ENCODE measurements around the gene HECTD4. TPM values are rescaled to one million over a fixed set of nuclear protein-coding genes. Genes with fewer than 3 reads are reported as not detected.

HECTD4 gene
- total and polyA plus RNA-seq, 9 of the 15 experiments (the other 6 are each of a cell fraction or from before 2014, with no cell fraction given), result 3.5 to 33.3 (median 13.5) TPM

GRCh38 chr12:112296183-112296582, 86.0 kb downstream of the HECTD4 start (continued):
- TF ChIP-seq SMARCB1 (IDR thresholded peaks at IDR 0.05; ENCODE audit: insufficient read length, low read depth), result no peak

GRCh38 chr12:112294793-112295192, 87.4 kb downstream of the HECTD4 start:
- ChIA-PET CTCF (ENCODE audit: low intra/inter-chr PET ratio) (interaction anchor here (1.2 kb wide), 1 partner anchor 92 kb away, joined by 3 read pairs; no protein-coding TSS in a partner anchor), POLR2A (interaction anchor here (1.0 kb wide), 1 partner anchor 92 kb away, joined by 4 read pairs; no protein-coding TSS in a partner anchor)
- H4K20me1 ChIP-seq (replicated peaks; ENCODE audit: control insufficient read depth, insufficient read depth, low read length), result no peaks in the 10 kb centered on the region
- no peak overlapping the region for H3K9ac ChIP-seq (ENCODE audit: insufficient read depth in 1 of 2, low read depth in 2 of 2, low read length in 2 of 2)
- in situ Hi-C loops (cut with MboI), result no loop called here
- no peak overlapping the region for H2AFZ ChIP-seq (ENCODE audit: low read depth, low read length)
- H3K9me3 ChIP-seq (replicated peaks; ENCODE audit: control insufficient read depth, insufficient read depth, low read depth, low read length), result no peaks in the 10 kb centered on the region
- H3K36me3 ChIP-seq (ENCODE audit: control insufficient read depth, insufficient read depth, low read length), result peaks cover 22% of the 10 kb centered on the region; the same call in 2 of the 3 replicates
- ATAC-seq (peak; percentile 61; the same call in 2 of the 3 replicates), FAIRE-seq (peak; percentile 51), DNase-seq (ENCODE audit: extremely low read depth in 1 of 4, low spot score in 3 of 4) (peak in 2 of 4 experiments; percentile 23 to 29)
- H3K4me1 ChIP-seq (replicated peaks in 1 of 2; ENCODE audit: control insufficient read depth in 2 of 2, insufficient read depth in 2 of 2, low read length in 2 of 2), result no peaks in the 10 kb centered on the region
- no peaks in the 10 kb centered on the region for H3K79me2 ChIP-seq (ENCODE audit: control insufficient read depth, insufficient read depth, low read length)
- no peak overlapping the region for H3K4me2 ChIP-seq (ENCODE audit: insufficient read depth, low read length)
- no peak overlapping the region for H3K4me3 ChIP-seq
- intact Hi-C loops (cut with micrococcal nuclease), result loop anchor here (1.0 kb wide), 1 partner anchor 93 kb away; no protein-coding TSS in a partner anchor
- BruUV-seq (replicated peaks), result no TSS peak
- no peaks in the 10 kb centered on the region for H3K9me1 ChIP-seq (ENCODE audit: control insufficient read depth, insufficient read depth, low read length)
- no peaks in the 10 kb centered on the region for H3K27me3 ChIP-seq (ENCODE audit: control insufficient read depth in 2 of 2, insufficient read depth in 2 of 2, low read length in 2 of 2)
- 85% methylated on average over 9 of the region's 9 CpGs for WGBS (ENCODE audit: insufficient coverage, low coverage, missing lambda C conversion rate)
- H3K27ac ChIP-seq (ENCODE audit: extremely low read depth, low read depth, low read length), result no peak overlapping the region
- TF ChIP-seq RAD21 (CRISPR knock-in tag; conservative IDR thresholded peaks at IDR 0.05 in 1 of 2, IDR thresholded peaks at IDR 0.05 in 1 of 2), result peak; percentile 27 to 46; a peak in 3 of 4 replicates
- peak in 2 of 3 experiments; percentile 37 to 56; a peak in 3 of 6 replicates for TF ChIP-seq CTCF (IDR thresholded peaks at IDR 0.05 in 2 of 3, conservative IDR thresholded peaks at IDR 0.05 in 1 of 3; ENCODE audit: insufficient read depth in 2 of 3, low read depth in 1 of 3, low read length in 3 of 3)
- TF ChIP-seq C11orf30 (IDR thresholded peaks at IDR 0.05; ENCODE audit: low read depth), result no peak
- no peak for TF ChIP-seq USF1 (CRISPR knock-in tag; IDR thresholded peaks at IDR 0.05)
- no peak for TF ChIP-seq KDM4B (IDR thresholded peaks at IDR 0.05; ENCODE audit: borderline replicate concordance in 2 of 2, low read depth in 1 of 2)
- TF ChIP-seq PML (IDR thresholded peaks at IDR 0.05; ENCODE audit: low read length), result no peak
- TF ChIP-seq DACH1 (IDR thresholded peaks at IDR 0.05; ENCODE audit: partially characterized antibody), result peak; percentile 62

Data from K562 (cell line).